Gastrocnemius medialis (tissue), 4 donors: ENCODE data around the gene SAP30BP.

Experiments
- POLR2A ChIP-seq, 2 donors: fragments of 450-650 bp; IDR thresholded peaks; one replicate each; pipeline ENCODE4 v1.6.1; 2017; ENCODE audit warnings: antibody characterized with exemption in 2 of 2, mild to moderate bottlenecking in 2 of 2, moderate library complexity in 2 of 2
- TF ChIP-seq, protein P1 (sequence below), 5 experiments: fragments of 450-650 bp in 3 of 5; fragments of 200-600 bp in 2 of 5; sonication (generic) in 2 of 5; IDR thresholded peaks in 4 of 5; conservative IDR thresholded peaks in 1 of 5; 1 replicate in 4 of 5; 2 replicates in 1 of 5; pipeline ENCODE4 v1.5.1; 2016 to 2019; ENCODE audit warnings: antibody characterized with exemption in 5 of 5, mild to moderate bottlenecking in 3 of 5, moderate library complexity in 3 of 5

DNA sequence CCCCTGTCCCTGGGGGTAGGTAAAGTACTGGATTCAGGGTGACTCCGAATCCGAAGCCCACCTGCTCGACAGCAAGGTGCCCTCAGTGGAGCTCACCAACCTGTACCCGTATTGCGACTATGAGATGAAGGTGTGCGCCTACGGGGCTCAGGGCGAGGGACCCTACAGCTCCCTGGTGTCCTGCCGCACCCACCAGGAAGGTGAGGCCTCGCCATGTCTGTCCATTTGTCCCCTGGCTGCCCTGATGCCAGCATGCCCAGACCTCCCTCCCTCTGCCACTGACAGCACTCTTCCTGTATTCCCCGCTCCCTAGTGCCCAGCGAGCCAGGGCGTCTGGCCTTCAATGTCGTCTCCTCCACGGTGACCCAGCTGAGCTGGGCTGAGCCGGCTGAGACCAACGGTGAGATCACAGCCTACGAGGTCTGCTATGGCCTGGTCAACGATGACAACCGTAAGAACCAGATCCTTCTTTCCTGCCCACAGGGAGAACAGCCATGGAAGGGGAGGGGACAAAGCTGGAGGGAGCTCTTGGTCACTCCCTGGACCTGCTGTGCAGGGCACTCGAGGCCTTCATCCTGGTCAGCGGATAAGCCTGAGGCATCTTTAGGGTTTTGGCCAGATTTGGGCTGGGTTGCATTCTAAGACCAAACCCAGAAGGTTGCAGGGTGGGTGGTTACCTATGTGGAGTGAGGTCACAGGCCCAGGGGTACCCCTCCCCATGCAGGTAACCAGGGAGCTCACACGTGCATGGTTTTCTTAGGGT is 83.7 kb downstream of the SAP30BP start:
- TF ChIP-seq, protein P1, sequence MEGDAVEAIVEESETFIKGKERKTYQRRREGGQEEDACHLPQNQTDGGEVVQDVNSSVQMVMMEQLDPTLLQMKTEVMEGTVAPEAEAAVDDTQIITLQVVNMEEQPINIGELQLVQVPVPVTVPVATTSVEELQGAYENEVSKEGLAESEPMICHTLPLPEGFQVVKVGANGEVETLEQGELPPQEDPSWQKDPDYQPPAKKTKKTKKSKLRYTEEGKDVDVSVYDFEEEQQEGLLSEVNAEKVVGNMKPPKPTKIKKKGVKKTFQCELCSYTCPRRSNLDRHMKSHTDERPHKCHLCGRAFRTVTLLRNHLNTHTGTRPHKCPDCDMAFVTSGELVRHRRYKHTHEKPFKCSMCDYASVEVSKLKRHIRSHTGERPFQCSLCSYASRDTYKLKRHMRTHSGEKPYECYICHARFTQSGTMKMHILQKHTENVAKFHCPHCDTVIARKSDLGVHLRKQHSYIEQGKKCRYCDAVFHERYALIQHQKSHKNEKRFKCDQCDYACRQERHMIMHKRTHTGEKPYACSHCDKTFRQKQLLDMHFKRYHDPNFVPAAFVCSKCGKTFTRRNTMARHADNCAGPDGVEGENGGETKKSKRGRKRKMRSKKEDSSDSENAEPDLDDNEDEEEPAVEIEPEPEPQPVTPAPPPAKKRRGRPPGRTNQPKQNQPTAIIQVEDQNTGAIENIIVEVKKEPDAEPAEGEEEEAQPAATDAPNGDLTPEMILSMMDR (IDR thresholded peaks at IDR 0.05 in 4 of 5, conservative IDR thresholded peaks at IDR 0.05 in 1 of 5): no peak
- TF ChIP-seq POLR2A (IDR thresholded peaks at IDR 0.05): no peak
